GM18499 (cell line): ENCODE results near the gene TWNK.

Source experiments
- ATAC-seq: cut with Tn5 transposase; IDR thresholded peaks from one replicate; pipeline ENCODE4 v1.9.1; 2021; ENCODE audit warnings: moderate number of reproducible peaks; ENCODE audit not compliant: insufficient read depth, unreplicated experiment

TWNK gene

GRCh38 chr10:101042667-101043362 is 55.5 kb downstream of the TWNK start:
- ATAC-seq, result peak; percentile 82

- no peak for ATAC-seq
These were observed 56.0 kb downstream of the TWNK start for GRCh38 chr10:101043363-101043707.
